HCEC 1CT (cell line): ENCODE measurements around the gene METTL26.

ENCODE experiments used
- DNase-seq: peaks from one replicate; pipeline ENCODE4 v3.0.0-alpha.2; 2017

The METTL26 gene

GRCh38 chr16:637081-638018, 1.2 kb upstream of the METTL26 start:
- peak; percentile 84 for DNase-seq

- no peak for DNase-seq
These were observed 416 bp downstream of the METTL26 start for GRCh38 chr16:635573-636205.

- DNase-seq: no peak
These were observed 1.1 kb downstream of the METTL26 start for GRCh38 chr16:634996-635395.

- DNase-seq: no peak
These were observed 1.9 kb downstream of the METTL26 start for GRCh38 chr16:634051-634670.

- DNase-seq: no peak
These were observed 2.6 kb downstream of the METTL26 start for GRCh38 chr16:633336-634050.

GRCh38 chr16:632486-633335, 3.4 kb downstream of the METTL26 start:
- DNase-seq: no peak

GRCh38 chr16:631808-632358, 4.2 kb downstream of the METTL26 start:
- no peak for DNase-seq

- DNase-seq: no peak
These were observed 5.2 kb downstream of the METTL26 start, which contains the start of gene WFIKKN1 for GRCh38 chr16:630815-631405. Gene WFIKKN1 (plus strand): TSS chr16:630985. CDS start chr16:631254, 269 bp downstream.

GRCh38 chr16:630249-630814, 5.8 kb downstream of the METTL26 start:
- no peak for DNase-seq

- DNase-seq: no peak
These were observed 6.3 kb downstream of the METTL26 start for GRCh38 chr16:629833-630248.

- DNase-seq: no peak
These were observed 6.8 kb downstream of the METTL26 start for GRCh38 chr16:629185-629832.

GRCh38 chr16:628321-629061, 7.6 kb downstream of the METTL26 start:
- DNase-seq: no peak

- DNase-seq: no peak
These were observed 8.5 kb downstream of the METTL26 start for GRCh38 chr16:627454-628239.

GRCh38 chr16:626787-627453, 9.2 kb downstream of the METTL26 start:
- DNase-seq: peak; percentile 96

- no peak for DNase-seq
These were observed 9.9 kb downstream of the METTL26 start for GRCh38 chr16:625977-626765.

- DNase-seq: no peak
These were observed 10.8 kb downstream of the METTL26 start for GRCh38 chr16:625117-625976.
